GM04504 (cell line): Measurements from ENCODE around the gene KIF1C.
"Not testable (repeated sequence)": the region's sequence is repeated elsewhere in the genome, so short reads cannot be mapped to it uniquely, and the experiment has no call there.

Experiments
- DNase-seq: peaks from one replicate; pipeline ENCODE4 v3.0.0-alpha.2; 2012; ENCODE audit warnings: low read depth

KIF1C gene

GRCh38 chr17:5002121-5002788, 4.5 kb downstream of the KIF1C start:
- DNase-seq, result no peak

GRCh38 chr17:5003214-5003867, 5.6 kb downstream of the KIF1C start:
- DNase-seq, result no peak

GRCh38 chr17:5011928-5012327, 14.2 kb downstream of the KIF1C start:
- no peak for DNase-seq

- no peak for DNase-seq
Measured at GRCh38 chr17:5014357-5014756, 16.6 kb downstream of the KIF1C start.

- no peak for DNase-seq
Measured at GRCh38 chr17:5019475-5019956, 21.8 kb downstream of the KIF1C start.

- no peak for DNase-seq
Measured at GRCh38 chr17:5020502-5021023, 22.8 kb downstream of the KIF1C start.

GRCh38 chr17:5022171-5022711, 24.5 kb downstream of the KIF1C start:
- no peak for DNase-seq

- DNase-seq, result no peak
Measured at GRCh38 chr17:5023588-5024147, 25.9 kb downstream of the KIF1C start.

GRCh38 chr17:5024604-5025003, 26.9 kb downstream of the KIF1C start:
- no peak for DNase-seq

- DNase-seq, result no peak
Measured at GRCh38 chr17:5027299-5027698, 29.5 kb downstream of the KIF1C start.

- no peak for DNase-seq
Measured at GRCh38 chr17:5027916-5028315, 30.2 kb downstream of the KIF1C start.

GRCh38 chr17:5030168-5030567, 32.4 kb downstream of the KIF1C start:
- DNase-seq, result not testable (repeated sequence)

GRCh38 chr17:5031365-5032082, 33.8 kb downstream of the KIF1C start:
- no peak for DNase-seq

GRCh38 chr17:5032865-5033264, 35.1 kb downstream of the KIF1C start:
- DNase-seq, result no peak

- no peak for DNase-seq
Measured at GRCh38 chr17:5033352-5034015, 35.7 kb downstream of the KIF1C start.

GRCh38 chr17:5034063-5034462, 36.3 kb downstream of the KIF1C start:
- no peak for DNase-seq

- DNase-seq, result no peak
Measured at GRCh38 chr17:5034651-5035050, 36.9 kb downstream of the KIF1C start.

GRCh38 chr17:5035315-5035714, 37.6 kb downstream of the KIF1C start, which contains the start of gene SLC52A1:
TSS of gene SLC52A1 (minus strand) at chr17:5035426. CDS start at chr17:5034606, 820 bp downstream.
- no peak for DNase-seq

- DNase-seq, result no peak
Measured at GRCh38 chr17:5042157-5043022, 44.6 kb downstream of the KIF1C start.

- no peak for DNase-seq
Measured at GRCh38 chr17:5043524-5043923, 45.8 kb downstream of the KIF1C start.

GRCh38 chr17:5044630-5045029, 46.9 kb downstream of the KIF1C start:
- DNase-seq, result no peak
